Endometrium (tissue), 2 donors: ENCODE data around the gene CNIH1.
"Not testable (repeated sequence)": the region's sequence is repeated elsewhere in the genome, so short reads cannot be mapped to it uniquely, and the experiment has no call there.

Experiments
- FAIRE-seq: peaks from 2 replicates; lab custom pipeline; 2012; peaks lifted over from hg19 to GRCh38; lab: Jason Lieb, UNC
- donor health status: control.
- donor health status: control.

CNIH1 gene

GRCh38 chr14:54427871-54428270, 13.3 kb downstream of the CNIH1 start:
- FAIRE-seq, result no peak

DNA sequence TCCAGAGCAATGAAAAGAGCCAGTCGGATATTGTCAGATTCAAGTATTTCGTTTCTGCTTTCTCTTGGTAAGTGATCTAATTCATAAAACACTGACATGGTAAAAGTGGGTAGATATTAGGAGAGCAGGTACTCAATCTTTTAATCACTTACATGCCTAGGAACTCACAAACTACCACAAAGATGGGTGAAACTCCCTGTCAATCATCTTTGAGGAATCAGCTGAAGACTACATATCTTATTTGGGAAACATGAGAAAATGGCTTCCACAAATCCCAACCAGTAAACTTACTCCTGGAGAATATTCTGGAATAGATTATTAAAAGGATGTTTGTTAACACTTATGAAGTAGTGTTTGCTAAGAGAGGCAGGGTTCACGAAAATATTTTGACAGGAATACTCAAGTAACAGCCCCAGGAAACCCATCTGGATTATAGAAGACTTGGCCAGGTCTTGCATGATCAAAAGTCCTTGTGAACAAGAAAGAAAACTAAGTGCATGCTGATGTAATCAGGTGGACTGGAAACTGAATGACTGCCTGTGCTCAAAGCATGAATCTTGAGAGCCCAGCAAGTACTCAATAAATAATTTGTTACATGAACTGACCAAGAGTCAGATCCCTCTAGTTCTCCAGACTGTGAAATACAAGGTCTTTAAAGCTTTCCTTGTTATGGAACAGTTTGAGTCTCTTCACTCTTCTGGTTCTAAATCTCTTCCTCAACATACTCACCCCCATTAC, 15.5 kb downstream of the CNIH1 start:
- no peak for FAIRE-seq

DNA sequence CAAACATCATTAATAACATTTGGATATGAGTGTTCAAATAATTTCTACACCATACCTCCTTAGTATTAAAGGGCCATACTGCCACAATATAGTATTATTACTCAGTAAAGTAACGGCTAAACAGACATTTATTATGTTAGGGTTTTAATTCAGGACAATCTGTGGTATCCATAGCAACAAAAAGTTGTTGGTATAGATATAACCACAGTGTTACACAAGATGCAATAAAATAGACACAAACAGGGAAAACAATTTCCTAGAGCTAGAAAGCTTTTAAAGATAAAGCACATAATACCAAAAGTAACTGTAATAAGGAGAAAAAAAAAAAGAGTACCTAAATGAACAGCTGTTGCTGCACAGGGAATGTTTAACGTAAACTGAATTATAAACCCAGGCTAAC, 16.1 kb downstream of the CNIH1 start:
- FAIRE-seq, result no peak

DNA sequence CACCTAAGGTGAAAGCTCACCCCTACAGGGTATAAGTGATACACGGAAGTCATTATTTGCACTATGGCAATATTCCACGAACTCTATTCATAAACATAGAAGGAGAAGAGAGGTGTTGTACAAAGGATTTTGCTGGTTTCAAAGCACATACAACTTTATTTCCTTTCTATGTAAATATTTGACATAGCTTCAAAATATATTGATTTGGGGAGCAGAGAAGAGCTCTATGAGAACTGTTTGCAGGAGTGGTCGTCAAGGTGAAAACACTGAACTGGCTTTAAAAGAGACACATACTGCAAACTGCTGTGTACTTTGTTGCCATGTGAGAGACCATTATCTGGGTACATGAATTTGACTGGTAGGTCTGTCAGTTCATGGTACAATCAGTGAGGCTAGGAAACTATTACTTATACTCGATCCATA, 16.7 kb downstream of the CNIH1 start:
- no peak for FAIRE-seq

DNA sequence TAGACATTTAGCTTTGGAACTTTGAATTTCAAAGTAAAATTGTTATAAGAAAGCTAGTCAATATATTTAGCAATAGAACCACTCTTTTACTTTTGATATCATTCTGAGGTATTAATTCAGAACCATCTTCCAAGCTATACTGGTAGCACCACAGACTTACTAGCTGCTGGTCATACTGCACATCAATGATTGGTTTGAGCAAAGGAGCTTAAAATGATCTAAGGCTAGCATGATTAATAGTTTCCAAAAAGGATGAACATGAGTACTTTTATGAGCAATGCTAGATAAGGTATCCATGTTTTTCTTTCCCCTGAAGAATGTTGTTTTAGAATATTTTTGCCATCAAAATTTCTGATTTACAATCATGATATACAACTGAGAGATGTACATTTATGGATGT, 17.2 kb downstream of the CNIH1 start:
- FAIRE-seq, result no peak

GRCh38 chr14:54420478-54421142, 20.6 kb downstream of the CNIH1 start:
- FAIRE-seq, result no peak

GRCh38 chr14:54411371-54411770, 29.8 kb downstream of the CNIH1 start:
- no peak for FAIRE-seq

GRCh38 chr14:54410215-54410614, 31.0 kb downstream of the CNIH1 start:
- FAIRE-seq, result no peak

DNA sequence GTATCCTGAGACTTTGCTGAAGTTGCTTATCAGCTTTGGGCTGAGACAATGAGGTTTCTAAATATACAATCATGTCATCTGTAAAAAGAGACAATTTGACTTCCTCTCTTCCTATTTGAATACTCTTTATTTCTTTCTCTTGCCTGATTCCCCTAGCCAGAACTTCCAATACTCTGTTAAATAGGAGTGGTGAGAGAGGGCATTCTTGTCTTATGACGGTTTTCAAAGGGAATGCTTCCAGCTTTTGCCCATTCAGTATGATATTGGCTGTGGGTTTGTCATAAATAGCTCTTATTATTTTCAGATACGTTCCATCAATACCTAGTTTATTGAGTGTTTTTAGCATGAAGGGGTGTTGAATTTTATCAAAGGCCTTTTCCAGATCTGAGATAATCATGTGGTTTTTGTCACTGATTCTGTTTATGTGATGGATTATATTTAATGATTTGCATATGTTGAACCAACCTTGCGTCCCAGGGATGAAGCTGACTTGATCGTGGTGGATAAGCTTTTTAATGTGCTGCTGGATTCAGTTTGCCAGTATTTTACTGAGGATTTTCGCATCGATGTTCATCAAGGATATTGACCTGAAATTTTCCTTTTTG, 37.7 kb downstream of the CNIH1 start:
- not testable (repeated sequence) for FAIRE-seq

DNA sequence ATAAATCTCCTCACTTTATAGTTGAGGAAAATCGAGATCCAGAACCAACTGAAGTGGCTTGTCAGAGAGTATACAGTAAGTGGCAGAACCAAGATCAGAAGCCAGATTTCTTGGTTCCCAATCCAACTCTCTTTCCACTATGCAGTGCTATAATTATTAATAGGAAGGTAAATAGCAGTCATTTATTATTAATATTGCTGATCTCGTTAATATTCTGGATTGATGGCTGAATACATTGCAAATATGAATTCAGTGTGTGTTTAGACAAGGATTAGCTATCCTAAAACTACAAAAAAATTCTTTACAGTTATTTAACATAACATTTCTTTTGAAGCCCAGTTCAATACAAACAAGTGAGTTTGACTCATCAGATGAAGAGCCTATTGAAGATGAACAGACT, 41.6 kb downstream of the CNIH1 start:
- no peak for FAIRE-seq

- FAIRE-seq, result peak; percentile 98
Observed at GRCh38 chr14:54396493-54397335, 44.5 kb downstream of the CNIH1 start, which contains the start of gene CDKN3. CDKN3 (plus strand) TSS chr14:54397007; CDS start chr14:54397069, 62 bp downstream.

- FAIRE-seq, result no peak
Observed at GRCh38 chr14:54396183-54396492, 45.0 kb downstream of the CNIH1 start.

DNA sequence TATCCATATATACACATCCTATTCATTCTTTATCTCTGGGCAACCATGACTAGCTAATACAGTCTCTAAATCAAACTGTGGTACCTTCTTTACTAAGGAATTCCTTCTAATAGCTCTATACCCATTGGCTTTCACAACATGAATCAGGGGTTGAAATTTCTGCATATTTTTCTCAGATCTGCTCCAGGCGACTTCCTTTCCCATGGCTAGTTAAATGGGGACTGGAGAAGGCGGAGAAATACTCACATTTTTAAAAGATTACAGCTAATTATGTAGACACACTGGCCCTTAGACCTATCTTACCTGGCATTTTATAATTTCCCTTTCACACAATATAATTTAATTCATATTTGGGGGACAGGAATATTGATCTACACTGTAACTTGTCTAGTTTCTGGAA, 45.5 kb downstream of the CNIH1 start:
- no peak for FAIRE-seq

- no peak for FAIRE-seq
Observed at GRCh38 chr14:54395284-54395683, 45.9 kb downstream of the CNIH1 start.

DNA sequence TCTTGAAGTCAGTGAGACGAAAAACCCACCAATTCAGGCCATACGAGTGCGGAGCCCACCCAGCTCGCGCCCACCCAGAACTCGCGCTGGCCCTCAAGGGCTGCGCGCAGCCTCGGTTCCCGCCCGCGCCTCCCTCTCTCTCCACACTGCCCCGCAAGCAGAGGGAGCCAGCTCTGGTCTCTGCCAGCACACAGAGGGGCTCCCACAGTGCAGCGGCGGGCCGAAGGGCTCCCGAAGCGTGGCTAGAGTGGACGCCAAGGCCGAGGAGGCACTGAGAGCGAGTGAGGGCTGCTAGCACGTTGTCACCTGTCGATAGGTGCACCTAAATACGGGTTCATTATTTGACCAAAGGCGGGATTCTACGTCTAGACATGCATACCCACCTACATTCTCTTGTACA, 46.6 kb downstream of the CNIH1 start:
- FAIRE-seq, result no peak

- FAIRE-seq, result not testable (repeated sequence)
Observed at GRCh38 chr14:54392986-54393884, 47.9 kb downstream of the CNIH1 start.

- FAIRE-seq, result no peak
Observed at GRCh38 chr14:54392131-54392859, 48.9 kb downstream of the CNIH1 start.

GRCh38 chr14:54387328-54387727, 53.8 kb downstream of the CNIH1 start:
- FAIRE-seq, result no peak

GRCh38 chr14:54385556-54385955, 55.6 kb downstream of the CNIH1 start:
- FAIRE-seq, result no peak

DNA sequence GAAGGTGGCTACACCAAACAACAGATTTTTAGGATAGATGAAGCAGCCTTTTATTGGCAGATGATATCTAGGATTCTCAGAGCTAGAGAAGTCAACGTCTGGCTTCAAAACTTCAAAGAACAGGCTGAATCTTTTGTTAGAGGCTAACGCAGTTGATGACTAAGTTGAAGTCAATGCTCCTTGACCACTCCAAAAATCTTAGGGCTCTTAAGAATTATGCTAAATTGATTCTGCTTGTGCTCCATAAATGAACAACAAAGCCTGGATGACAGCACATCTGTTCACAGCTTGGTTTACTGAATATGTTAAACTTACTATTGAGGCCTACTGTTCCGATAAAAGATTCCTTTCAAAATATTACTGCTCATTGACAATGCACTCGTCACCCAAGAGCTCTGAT, 57.3 kb downstream of the CNIH1 start:
- FAIRE-seq, result no peak

GRCh38 chr14:54381821-54382220, 59.4 kb downstream of the CNIH1 start:
- FAIRE-seq, result no peak
